ENCODE results near the gene NACC2.
A peak's percentile ranks its signal among the peaks of the same experiment; 100 is the strongest.

The NACC2 gene

DNA sequence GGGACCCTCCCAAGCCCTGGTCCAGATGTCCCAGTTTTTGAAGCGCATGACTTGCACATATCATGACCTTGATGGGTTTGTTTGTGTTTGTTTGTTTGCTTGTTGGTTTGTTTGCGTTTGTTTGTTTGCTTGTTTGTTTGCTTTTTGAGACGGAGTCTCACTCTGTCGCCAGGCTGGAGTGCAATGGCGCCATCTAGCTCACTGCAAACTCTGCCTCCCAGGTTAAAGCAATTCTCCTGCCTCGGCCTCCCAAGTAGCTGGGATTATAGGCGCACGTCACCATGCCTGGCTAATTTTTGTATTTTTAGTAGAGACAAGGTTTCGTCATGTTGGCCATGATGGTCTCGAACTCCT, 120.9 kb downstream of the NACC2 start:
- H3K4me1 ChIP-seq (ENCODE audit: control insufficient read depth, low read depth, low read length) = no peaks in the 10 kb centered on the region

DNA sequence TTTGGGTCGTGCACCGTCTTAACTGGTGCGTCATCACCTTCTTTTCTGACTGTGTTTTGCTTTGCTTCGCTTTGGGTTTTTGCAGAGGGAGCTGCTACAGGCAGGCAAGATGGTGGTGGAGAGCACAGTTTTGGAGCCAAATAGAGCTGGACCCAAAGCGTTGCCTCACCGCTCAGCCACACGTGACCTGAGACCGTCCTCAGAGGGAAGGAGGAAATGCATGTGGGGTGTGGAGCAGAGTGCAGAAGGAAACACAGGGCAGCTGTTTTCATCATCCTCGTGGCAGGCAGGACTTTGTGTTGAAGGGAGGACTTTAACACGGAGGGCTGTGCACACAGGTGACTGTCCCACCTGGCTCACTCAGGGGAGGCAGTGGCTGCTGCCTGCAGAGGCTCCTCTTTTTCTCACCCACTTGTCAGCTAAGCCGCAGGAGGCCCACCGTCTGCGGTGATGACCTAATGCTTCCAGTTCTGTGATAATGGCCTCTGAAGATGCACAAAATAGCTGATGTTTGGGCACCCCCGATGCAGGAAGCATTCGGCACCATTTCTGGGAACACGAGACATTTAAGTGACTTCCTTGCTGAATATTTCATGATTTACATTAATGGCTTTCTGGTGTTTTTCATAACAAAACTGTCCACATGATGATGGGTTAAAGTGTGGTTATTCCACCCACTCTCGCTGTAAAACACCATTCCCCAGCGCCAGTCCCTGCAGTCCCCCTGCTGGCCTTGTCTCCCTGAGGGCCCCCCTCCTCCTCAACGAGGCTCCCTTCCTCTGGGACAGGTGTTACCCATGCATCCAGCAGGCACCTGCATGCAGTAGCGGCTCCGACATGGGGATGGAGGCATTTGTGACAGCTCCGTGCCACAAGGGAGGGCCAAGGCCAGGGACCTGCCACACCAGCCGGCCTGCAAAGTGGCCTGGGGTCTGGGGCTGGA, 121.5 kb downstream of the NACC2 start:
- H2AK5ac ChIP-seq (ENCODE audit: low read length) = no peak overlapping the region
- no peak overlapping the region for H4K5ac ChIP-seq (ENCODE audit: low read length)
- H3K4me2 ChIP-seq (ENCODE audit: low read length) = no peak overlapping the region
- H3K4ac ChIP-seq (ENCODE audit: low read depth, low read length) = no peak overlapping the region
- H4K8ac ChIP-seq (ENCODE audit: low read depth, low read length) = no peak overlapping the region
- no peaks in the 10 kb centered on the region for H3K4me1 ChIP-seq (ENCODE audit: control insufficient read depth, low read depth, low read length)
- H2BK120ac ChIP-seq (ENCODE audit: low read depth, low read length) = no peak overlapping the region
- H3K27me3 ChIP-seq (ENCODE audit: insufficient read depth, low read length, poor library complexity) = no peaks in the 10 kb centered on the region
- no CpG with 5 or more reads among the region's 23 CpGs for WGBS (ENCODE audit: extremely low coverage, insufficient coverage, low lambda C conversion rate)
- no peak overlapping the region for H3K9ac ChIP-seq (ENCODE audit: low read length)
- H3K4me3 ChIP-seq (ENCODE audit: low read length) = no peak overlapping the region
- H3K23ac ChIP-seq (ENCODE audit: low read length) = no peak overlapping the region
- H3K27ac ChIP-seq (ENCODE audit: low read depth, low read length) = no peak overlapping the region
- no peak overlapping the region for H2BK15ac ChIP-seq (replicated peaks; ENCODE audit: low read depth)
- no peaks in the 10 kb centered on the region for H3K79me2 ChIP-seq (ENCODE audit: control insufficient read depth, insufficient read depth, low read length)
- no peak overlapping the region for H3K18ac ChIP-seq (ENCODE audit: low read length)
- DNase-seq = no peak
- no peaks in the 10 kb centered on the region for H3K36me3 ChIP-seq (ENCODE audit: control insufficient read depth, insufficient read depth, low read length)
- H3K79me1 ChIP-seq (ENCODE audit: low read length) = no peaks in the 10 kb centered on the region
- no peak overlapping the region for H2BK5ac ChIP-seq (ENCODE audit: low read length)
- H3K56ac ChIP-seq (ENCODE audit: low read length) = no peak overlapping the region

More for the DNA sequence above, 120.9 kb downstream of the NACC2 start:
- no peak overlapping the region for H3K4me3 ChIP-seq (ENCODE audit: low read length)
- no peak overlapping the region for H2BK120ac ChIP-seq (ENCODE audit: low read depth, low read length)
- no peak for DNase-seq
- no peak overlapping the region for H3K23ac ChIP-seq (ENCODE audit: low read length)
- no peak overlapping the region for H3K18ac ChIP-seq (ENCODE audit: low read length)
- no peaks in the 10 kb centered on the region for H3K79me2 ChIP-seq (ENCODE audit: control insufficient read depth, insufficient read depth, low read length)
- no peak overlapping the region for H4K5ac ChIP-seq (ENCODE audit: low read length)
- no peak overlapping the region for H2BK5ac ChIP-seq (ENCODE audit: low read length)
- no CpG with 5 or more reads among the region's 10 CpGs for WGBS (ENCODE audit: extremely low coverage, insufficient coverage, low lambda C conversion rate)
- no peak overlapping the region for H3K4me2 ChIP-seq (ENCODE audit: low read length)
- no peak overlapping the region for H2BK15ac ChIP-seq (replicated peaks; ENCODE audit: low read depth)
- no peaks in the 10 kb centered on the region for H3K79me1 ChIP-seq (ENCODE audit: low read length)
- no peaks in the 10 kb centered on the region for H3K36me3 ChIP-seq (ENCODE audit: control insufficient read depth, insufficient read depth, low read length)
- H3K9ac ChIP-seq (ENCODE audit: low read length) = no peak overlapping the region
- no peak overlapping the region for H4K8ac ChIP-seq (ENCODE audit: low read depth, low read length)
- H2AK5ac ChIP-seq (ENCODE audit: low read length) = no peak overlapping the region
- H3K27me3 ChIP-seq (ENCODE audit: insufficient read depth, low read length, poor library complexity) = no peaks in the 10 kb centered on the region
- H3K27ac ChIP-seq (ENCODE audit: low read depth, low read length) = no peak overlapping the region
- H3K56ac ChIP-seq (ENCODE audit: low read length) = no peak overlapping the region
- no peak overlapping the region for H3K4ac ChIP-seq (ENCODE audit: low read depth, low read length)

DNA sequence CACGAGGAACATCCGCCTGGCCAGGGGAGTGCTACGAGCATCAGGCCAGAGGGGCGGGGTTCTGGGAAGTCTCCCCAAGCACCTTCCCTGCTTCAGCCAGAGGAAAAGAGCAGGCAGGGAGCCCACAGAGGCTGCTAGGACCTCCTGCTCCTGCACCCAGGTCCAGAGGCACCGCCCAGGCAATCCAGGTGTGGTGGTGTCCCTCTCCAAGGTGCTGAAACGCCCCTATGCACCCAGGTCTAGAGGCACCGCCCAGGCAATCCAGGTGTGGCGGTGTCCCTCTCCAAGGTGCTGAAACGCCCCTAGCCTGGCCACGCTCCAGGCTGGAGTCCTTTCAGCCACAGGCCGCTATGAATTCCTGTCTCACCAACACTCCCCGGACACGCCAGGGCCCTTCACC, 123.2 kb downstream of the NACC2 start:
- Histone ChIP-seq H3K23ac (ENCODE audit: low read length) (no peak overlapping the region), H2BK120ac (ENCODE audit: low read depth, low read length) (no peak overlapping the region), H2BK15ac (replicated peaks; ENCODE audit: low read depth) (no peak overlapping the region), H3K27me3 (ENCODE audit: insufficient read depth, low read length, poor library complexity) (no peaks in the 10 kb centered on the region), H3K79me2 (ENCODE audit: control insufficient read depth, insufficient read depth, low read length) (no peaks in the 10 kb centered on the region), H4K8ac (ENCODE audit: low read depth, low read length) (no peak overlapping the region), H2AK5ac (ENCODE audit: low read length) (no peak overlapping the region), H3K27ac (ENCODE audit: low read depth, low read length) (no peak overlapping the region), H3K9ac (ENCODE audit: low read length) (no peak overlapping the region), H3K18ac (ENCODE audit: low read length) (no peak overlapping the region), H3K4me1 (ENCODE audit: control insufficient read depth, low read depth, low read length) (no peaks in the 10 kb centered on the region), H3K4ac (ENCODE audit: low read depth, low read length) (no peak overlapping the region), H3K56ac (ENCODE audit: low read length) (no peak overlapping the region), H4K5ac (ENCODE audit: low read length) (no peak overlapping the region), H2BK5ac (ENCODE audit: low read length) (no peak overlapping the region), H3K4me3 (ENCODE audit: low read length) (no peak overlapping the region), H3K4me2 (ENCODE audit: low read length) (no peak overlapping the region), H3K36me3 (ENCODE audit: control insufficient read depth, insufficient read depth, low read length) (no peaks in the 10 kb centered on the region), H3K79me1 (ENCODE audit: low read length) (no peaks in the 10 kb centered on the region)
- no CpG with 5 or more reads among the region's 13 CpGs for WGBS (ENCODE audit: extremely low coverage, insufficient coverage, low lambda C conversion rate)
- peak; percentile 90 for DNase-seq

DNA sequence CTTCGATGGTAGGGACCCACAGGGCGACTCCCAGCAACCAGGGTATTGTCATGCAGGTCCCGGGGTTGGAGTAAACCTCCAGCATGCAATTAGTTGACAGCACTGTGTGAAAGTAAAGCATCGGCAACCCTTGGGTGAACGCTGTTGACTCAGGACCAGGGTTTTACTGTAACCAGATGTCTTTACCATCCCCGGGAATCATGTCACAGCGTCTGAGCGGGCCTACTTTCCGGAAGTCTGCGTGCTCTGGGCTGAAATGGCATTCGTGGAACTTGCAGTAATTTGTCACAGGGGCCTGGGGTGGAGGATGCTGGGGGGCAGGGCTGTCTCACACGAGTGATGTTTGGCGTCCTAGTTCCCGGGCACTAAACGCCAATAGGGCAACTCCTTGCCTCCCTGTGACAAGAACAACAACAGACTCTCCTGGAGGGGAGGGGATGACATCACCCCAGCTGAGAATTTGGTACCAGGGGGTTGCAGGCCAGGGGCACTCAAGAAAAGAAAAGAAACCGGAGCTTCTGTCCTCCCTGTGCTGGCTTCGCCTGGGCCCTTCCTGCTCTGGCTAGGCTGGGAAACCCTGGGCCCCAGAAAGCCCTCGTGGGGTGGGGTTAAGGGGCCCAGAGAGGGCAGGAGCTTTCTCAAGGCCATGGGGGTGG, 123.8 kb downstream of the NACC2 start:
- Histone ChIP-seq H3K18ac (ENCODE audit: low read length) (no peak overlapping the region), H3K27me3 (ENCODE audit: insufficient read depth, low read length, poor library complexity) (no peaks in the 10 kb centered on the region), H3K4me1 (ENCODE audit: control insufficient read depth, low read depth, low read length) (no peaks in the 10 kb centered on the region), H2BK15ac (replicated peaks; ENCODE audit: low read depth) (no peak overlapping the region), H3K27ac (ENCODE audit: low read depth, low read length) (no peak overlapping the region), H3K4ac (ENCODE audit: low read depth, low read length) (no peak overlapping the region), H3K79me2 (ENCODE audit: control insufficient read depth, insufficient read depth, low read length) (no peaks in the 10 kb centered on the region), H2AK5ac (ENCODE audit: low read length) (no peak overlapping the region), H3K23ac (ENCODE audit: low read length) (no peak overlapping the region), H3K9ac (ENCODE audit: low read length) (no peak overlapping the region), H3K36me3 (ENCODE audit: control insufficient read depth, insufficient read depth, low read length) (no peaks in the 10 kb centered on the region), H2BK120ac (ENCODE audit: low read depth, low read length) (no peak overlapping the region), H3K79me1 (ENCODE audit: low read length) (no peaks in the 10 kb centered on the region), H3K4me2 (ENCODE audit: low read length) (no peak overlapping the region), H2BK5ac (ENCODE audit: low read length) (no peak overlapping the region), H3K4me3 (ENCODE audit: low read length) (no peak overlapping the region), H4K8ac (ENCODE audit: low read depth, low read length) (no peak overlapping the region), H3K56ac (ENCODE audit: low read length) (no peak overlapping the region), H4K5ac (ENCODE audit: low read length) (no peak overlapping the region)
- no CpG with 5 or more reads among the region's 18 CpGs for WGBS (ENCODE audit: extremely low coverage, insufficient coverage, low lambda C conversion rate)
- DNase-seq = no peak

DNA sequence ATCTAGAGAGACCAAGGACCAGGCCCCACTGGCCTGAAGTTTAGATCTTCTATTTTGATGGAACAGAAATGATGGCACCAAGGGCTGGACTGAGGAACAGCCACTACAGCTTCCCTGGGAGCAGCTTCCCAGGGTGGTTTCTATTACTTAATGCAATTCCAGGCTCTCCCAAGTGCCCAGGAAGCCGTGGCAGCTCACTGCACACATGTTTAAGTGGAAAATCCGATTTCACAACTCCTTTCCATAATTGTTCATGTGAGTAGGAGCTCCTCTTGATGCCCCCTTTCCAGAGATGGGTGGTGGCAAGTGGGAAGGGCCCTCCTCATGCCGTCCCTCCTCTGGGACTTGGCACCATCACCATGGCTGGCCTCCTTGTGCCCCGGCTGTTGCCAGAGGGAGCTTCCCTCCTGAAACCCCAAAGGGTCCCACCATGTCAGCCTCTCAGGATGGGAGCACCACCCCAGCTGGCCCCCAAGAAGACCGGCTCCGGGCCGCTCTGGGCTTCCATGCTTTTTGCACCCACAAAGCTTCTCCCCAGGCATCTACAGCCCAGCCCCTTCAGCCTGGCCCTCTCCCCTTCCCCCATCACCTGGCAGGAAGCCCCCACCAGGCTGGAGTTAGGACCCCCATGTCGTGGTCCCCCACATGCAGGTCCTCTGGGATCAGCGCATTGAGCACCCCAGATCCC, 124.8 kb downstream of the NACC2 start:
- H2BK5ac ChIP-seq (ENCODE audit: low read length) = no peak overlapping the region
- no peaks in the 10 kb centered on the region for H3K27me3 ChIP-seq (ENCODE audit: insufficient read depth, low read length, poor library complexity)
- no peaks in the 10 kb centered on the region for H3K79me2 ChIP-seq (ENCODE audit: control insufficient read depth, insufficient read depth, low read length)
- no peaks in the 10 kb centered on the region for H3K4me1 ChIP-seq (ENCODE audit: control insufficient read depth, low read depth, low read length)
- no peak overlapping the region for H3K4ac ChIP-seq (ENCODE audit: low read depth, low read length)
- no peaks in the 10 kb centered on the region for H3K79me1 ChIP-seq (ENCODE audit: low read length)
- no peak overlapping the region for H3K56ac ChIP-seq (ENCODE audit: low read length)
- no peak overlapping the region for H4K5ac ChIP-seq (ENCODE audit: low read length)
- no peak overlapping the region for H3K4me2 ChIP-seq (ENCODE audit: low read length)
- no CpG with 5 or more reads among the region's 9 CpGs for WGBS (ENCODE audit: extremely low coverage, insufficient coverage, low lambda C conversion rate)
- H4K8ac ChIP-seq (ENCODE audit: low read depth, low read length) = no peak overlapping the region
- H3K23ac ChIP-seq (ENCODE audit: low read length) = no peak overlapping the region
- no peak overlapping the region for H3K9ac ChIP-seq (ENCODE audit: low read length)
- DNase-seq = no peak
- H3K36me3 ChIP-seq (ENCODE audit: control insufficient read depth, insufficient read depth, low read length) = no peaks in the 10 kb centered on the region
- no peak overlapping the region for H3K18ac ChIP-seq (ENCODE audit: low read length)
- H2AK5ac ChIP-seq (ENCODE audit: low read length) = no peak overlapping the region
- H3K27ac ChIP-seq (ENCODE audit: low read depth, low read length) = no peak overlapping the region
- no peak overlapping the region for H2BK120ac ChIP-seq (ENCODE audit: low read depth, low read length)
- H3K4me3 ChIP-seq (ENCODE audit: low read length) = no peak overlapping the region
- no peak overlapping the region for H2BK15ac ChIP-seq (replicated peaks; ENCODE audit: low read depth)

All from mesendoderm (in vitro differentiated cells).